Sigmoid colon (tissue), 7 donors: ENCODE measurements around the gene MSL2. TPM values are rescaled to one million over a fixed set of nuclear protein-coding genes. Genes with fewer than 3 reads are reported as not detected.

Experiments used
- DNase-seq: peaks from one replicate; pipeline ENCODE4 v3.0.0-alpha.2; 2019
- H3K27ac ChIP-seq, 4 donors: fragments of 200-600 bp; sonication (generic); one replicate each; pipeline ENCODE4 v1.5.1; 2016 to 2019; ENCODE audit warnings: mild to moderate bottlenecking in 1 of 4
- H3K27me3 ChIP-seq, 3 donors: fragments of 200-600 bp; sonication (generic); one replicate each; pipeline ENCODE4 v1.5.1; 2019; ENCODE audit warnings: mild to moderate bottlenecking in 1 of 3
- H3K36me3 ChIP-seq, 4 donors: fragments of 200-600 bp; sonication (generic); one replicate each; pipeline ENCODE4 v1.5.1; 2016 to 2019
- H3K4me1 ChIP-seq, 4 donors: fragments of 200-600 bp; sonication (generic); one replicate each; pipeline ENCODE4 v1.5.1; 2017 to 2019
- H3K4me3 ChIP-seq, 4 donors: fragments of 200-600 bp; sonication (generic); one replicate each; pipeline ENCODE4 v1.5.1; 2017 to 2019; ENCODE audit warnings: mild to moderate bottlenecking in 2 of 4, moderate library complexity in 1 of 4
- H3K9me3 ChIP-seq, 4 donors: fragments of 200-600 bp in 3 of 4; sonication (generic) in 3 of 4; one replicate each; pipeline versions ENCODE4 v1.5.1 to v1.6.1; 2013 to 2019
- EP300 ChIP-seq, 4 donors: sonication (generic); formaldehyde crosslinking; IDR thresholded peaks; one replicate each; pipeline ENCODE4 v1.6.1; 2017; ENCODE audit warnings: antibody characterized with exemption in 4 of 4
- POLR2A ChIP-seq, 2 donors: fragments of 450-650 bp; IDR thresholded peaks; one replicate each; pipeline ENCODE4 v1.6.1; 2016; ENCODE audit warnings: antibody characterized with exemption in 2 of 2, mild to moderate bottlenecking in 2 of 2, moderate library complexity in 2 of 2
- POLR2AphosphoS5 ChIP-seq, 4 donors: sonication (generic); formaldehyde crosslinking; IDR thresholded peaks; one replicate each; pipeline ENCODE4 v1.6.1; 2017; ENCODE audit warnings: antibody characterized with exemption in 4 of 4
- WGBS, 2 donors: extraction: QIAGEN DNeasy Blood & Tissue Kit; methylation state at CpG; one replicate each; pipeline ENCODE4 v1.1.7; 2013; 5-methylcytosine and 5-hydroxymethylcytosine counted together
- intact Hi-C: fragments of 100-400 bp; cut with DNase I; formaldehyde crosslinking; loops from one replicate; pipeline ENCODE4 v1.15.1; 2023
- polyA plus RNA-seq, 3 donors: library from polyadenylated mRNA; stranded (reverse); fragments of 200-250 nt; gene quantifications; one replicate each; pipeline ENCODE4 v1.2.3, GENCODE V29; 2013
- total RNA-seq, 4 donors: library from RNA; depleted of rRNA; stranded (reverse); fragments of >200 nt; gene quantifications; one replicate each; pipeline ENCODE4 v1.1.0, GENCODE V29; 2016
- TF ChIP-seq, protein P1 (sequence below), 4 experiments: fragments of 450-650 bp in 3 of 4; fragments of 200-600 bp in 1 of 4; IDR thresholded peaks; one replicate each; pipeline ENCODE4 v1.5.1; 2016 to 2019; ENCODE audit warnings: antibody characterized with exemption in 4 of 4, mild to moderate bottlenecking in 3 of 4, moderate library complexity in 2 of 4
- donor health status: healthy with polysubstance abuse.
- donor health status: Bipolar disorder and iron deficiency.
- donor health status: healthy.

Gene MSL2
- total and polyA plus RNA-seq, 7 donors: 3.2 to 23.9 (median 18.7) TPM

- H3K9me3 ChIP-seq: no peaks in the 10 kb centered on the region
- H3K27ac ChIP-seq: no peak overlapping the region
- no peak for DNase-seq
- H3K27me3 ChIP-seq: no peaks in the 10 kb centered on the region
- peaks cover 2 to 86% (median 70%) of the 10 kb centered on the region in 4 donors for H3K4me1 ChIP-seq
- WGBS, 2 donors: 32 to 46% methylated on average over 3 of the region's 3 CpGs
- TF ChIP-seq EP300 (IDR thresholded peaks at IDR 0.05): no peak
- no peak for TF ChIP-seq POLR2A (IDR thresholded peaks at IDR 0.05)
- TF ChIP-seq, protein P1, sequence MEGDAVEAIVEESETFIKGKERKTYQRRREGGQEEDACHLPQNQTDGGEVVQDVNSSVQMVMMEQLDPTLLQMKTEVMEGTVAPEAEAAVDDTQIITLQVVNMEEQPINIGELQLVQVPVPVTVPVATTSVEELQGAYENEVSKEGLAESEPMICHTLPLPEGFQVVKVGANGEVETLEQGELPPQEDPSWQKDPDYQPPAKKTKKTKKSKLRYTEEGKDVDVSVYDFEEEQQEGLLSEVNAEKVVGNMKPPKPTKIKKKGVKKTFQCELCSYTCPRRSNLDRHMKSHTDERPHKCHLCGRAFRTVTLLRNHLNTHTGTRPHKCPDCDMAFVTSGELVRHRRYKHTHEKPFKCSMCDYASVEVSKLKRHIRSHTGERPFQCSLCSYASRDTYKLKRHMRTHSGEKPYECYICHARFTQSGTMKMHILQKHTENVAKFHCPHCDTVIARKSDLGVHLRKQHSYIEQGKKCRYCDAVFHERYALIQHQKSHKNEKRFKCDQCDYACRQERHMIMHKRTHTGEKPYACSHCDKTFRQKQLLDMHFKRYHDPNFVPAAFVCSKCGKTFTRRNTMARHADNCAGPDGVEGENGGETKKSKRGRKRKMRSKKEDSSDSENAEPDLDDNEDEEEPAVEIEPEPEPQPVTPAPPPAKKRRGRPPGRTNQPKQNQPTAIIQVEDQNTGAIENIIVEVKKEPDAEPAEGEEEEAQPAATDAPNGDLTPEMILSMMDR (IDR thresholded peaks at IDR 0.05): no peak
- TF ChIP-seq POLR2AphosphoS5 (IDR thresholded peaks at IDR 0.05): no peak
- no peak overlapping the region for H3K4me3 ChIP-seq
- no peaks in the 10 kb centered on the region for H3K36me3 ChIP-seq
- intact Hi-C loops: no loop called here
These were observed 9.8 kb downstream of the MSL2 start for GRCh38 chr3:136186344-136186743.

GRCh38 chr3:136184703-136185102, 11.4 kb downstream of the MSL2 start:
- intact Hi-C loops: no loop called here
- Histone ChIP-seq H3K27me3 (no peaks in the 10 kb centered on the region), H3K9me3 (no peaks in the 10 kb centered on the region), H3K4me3 (no peak overlapping the region), H3K27ac (no peak overlapping the region), H3K36me3 (no peaks in the 10 kb centered on the region), H3K4me1 (peaks cover 0 to 76% (median 63%) of the 10 kb centered on the region in 4 donors)
- DNase-seq: no peak
- WGBS, 2 donors: 70 to 91% methylated on average over 2 of the region's 2 CpGs
- TF ChIP-seq POLR2A (IDR thresholded peaks at IDR 0.05) (no peak), POLR2AphosphoS5 (IDR thresholded peaks at IDR 0.05) (no peak), EP300 (IDR thresholded peaks at IDR 0.05) (no peak)
- TF ChIP-seq, protein P1 (IDR thresholded peaks at IDR 0.05): no peak

DNA sequence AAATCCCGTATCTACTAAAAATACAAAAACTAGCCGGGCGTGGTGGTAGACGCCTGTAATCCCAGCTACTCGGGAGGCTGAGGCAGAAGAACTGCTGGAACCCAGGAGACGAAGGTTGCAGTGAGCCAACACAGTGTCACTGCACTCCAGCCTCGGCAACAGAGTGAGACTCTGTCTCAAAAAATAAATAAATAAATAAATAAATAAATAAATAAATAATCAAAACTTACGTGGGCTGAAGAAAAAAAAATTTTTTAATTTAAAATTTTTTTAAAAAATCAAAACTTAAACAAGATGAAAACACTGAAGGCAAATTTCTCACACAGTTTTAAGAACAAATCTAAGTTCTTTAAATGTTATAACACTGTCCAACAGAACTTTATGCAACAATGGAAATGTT, 14.4 kb downstream of the MSL2 start:
- 88 to 89% methylated on average over 8 of the region's 8 CpGs for WGBS, 2 donors
- Histone ChIP-seq H3K36me3 (no peaks in the 10 kb centered on the region), H3K4me3 (no peak overlapping the region), H3K27ac (no peak overlapping the region), H3K27me3 (no peaks in the 10 kb centered on the region), H3K9me3 (no peaks in the 10 kb centered on the region), H3K4me1 (peaks cover 0 to 83% (median 59%) of the 10 kb centered on the region in 4 donors)
- intact Hi-C loops: no loop called here
- DNase-seq: no peak
- TF ChIP-seq, protein P1 (IDR thresholded peaks at IDR 0.05): no peak
- TF ChIP-seq POLR2AphosphoS5 (IDR thresholded peaks at IDR 0.05) (no peak), POLR2A (IDR thresholded peaks at IDR 0.05) (no peak), EP300 (IDR thresholded peaks at IDR 0.05) (no peak)

GRCh38 chr3:136177876-136178275, 18.3 kb downstream of the MSL2 start:
- intact Hi-C loops: no loop called here
- TF ChIP-seq POLR2AphosphoS5 (IDR thresholded peaks at IDR 0.05) (no peak), POLR2A (IDR thresholded peaks at IDR 0.05) (no peak), EP300 (IDR thresholded peaks at IDR 0.05) (no peak)
- TF ChIP-seq, protein P1 (IDR thresholded peaks at IDR 0.05): no peak
- Histone ChIP-seq H3K27me3 (no peaks in the 10 kb centered on the region), H3K9me3 (no peaks in the 10 kb centered on the region), H3K36me3 (no peaks in the 10 kb centered on the region), H3K27ac (no peak overlapping the region), H3K4me1 (peaks cover 0 to 87% (median 67%) of the 10 kb centered on the region in 4 donors), H3K4me3 (no peak overlapping the region)
- WGBS, 2 donors: 64 to 68% methylated on average over 4 of the region's 4 CpGs
- no peak for DNase-seq

GRCh38 chr3:136173939-136174490, 22.1 kb downstream of the MSL2 start:
- Histone ChIP-seq H3K4me1 (peaks cover 0 to 81% (median 59%) of the 10 kb centered on the region in 4 donors), H3K36me3 (no peaks in the 10 kb centered on the region), H3K27me3 (no peaks in the 10 kb centered on the region), H3K9me3 (no peaks in the 10 kb centered on the region), H3K4me3 (no peak overlapping the region), H3K27ac (no peak overlapping the region)
- TF ChIP-seq EP300 (IDR thresholded peaks at IDR 0.05) (no peak), POLR2AphosphoS5 (IDR thresholded peaks at IDR 0.05) (no peak), POLR2A (IDR thresholded peaks at IDR 0.05) (no peak)
- TF ChIP-seq, protein P1 (IDR thresholded peaks at IDR 0.05): no peak
- DNase-seq: no peak
- intact Hi-C loops: no loop called here
